Activated CD4-positive, alpha-beta T cell treated with anti-CD3 and anti-CD28 coated beads for 1 hour (primary cell): Measurements from ENCODE around the gene HOXD3.

Experiments used
- DNase-seq: peaks from one replicate; pipeline ENCODE4 v3.0.0-alpha.2; 2020

HOXD3 gene

GRCh38 chr2:176156807-176157498 is at the start of gene HOXD3:
TSS of gene HOXD3 (plus strand) at chr2:176157307. CDS start at chr2:176169115, 11,808 bp downstream.
- no peak for DNase-seq

DNA sequence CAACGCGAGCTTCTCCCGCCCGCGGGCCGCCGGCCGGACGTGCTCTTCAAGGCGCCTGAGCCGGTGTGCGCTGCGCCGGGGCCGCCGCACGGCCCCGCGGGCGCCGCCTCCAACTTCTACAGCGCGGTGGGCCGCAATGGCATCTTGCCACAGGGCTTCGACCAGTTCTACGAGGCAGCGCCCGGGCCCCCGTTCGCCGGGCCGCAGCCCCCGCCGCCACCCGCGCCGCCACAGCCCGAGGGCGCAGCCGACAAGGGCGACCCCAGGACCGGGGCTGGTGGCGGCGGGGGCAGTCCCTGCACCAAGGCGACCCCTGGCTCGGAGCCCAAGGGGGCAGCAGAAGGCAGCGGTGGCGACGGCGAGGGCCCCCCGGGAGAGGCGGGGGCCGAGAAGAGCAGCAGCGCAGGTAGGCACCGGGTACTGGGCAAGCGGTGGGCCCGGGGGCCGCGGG is 49.4 kb upstream of the HOXD3 start:
- DNase-seq, result no peak

GRCh38 chr2:176109192-176109901 is 47.8 kb upstream of the HOXD3 start:
- DNase-seq, result no peak

GRCh38 chr2:176109946-176110345 is 47.2 kb upstream of the HOXD3 start:
- DNase-seq, result no peak

DNA sequence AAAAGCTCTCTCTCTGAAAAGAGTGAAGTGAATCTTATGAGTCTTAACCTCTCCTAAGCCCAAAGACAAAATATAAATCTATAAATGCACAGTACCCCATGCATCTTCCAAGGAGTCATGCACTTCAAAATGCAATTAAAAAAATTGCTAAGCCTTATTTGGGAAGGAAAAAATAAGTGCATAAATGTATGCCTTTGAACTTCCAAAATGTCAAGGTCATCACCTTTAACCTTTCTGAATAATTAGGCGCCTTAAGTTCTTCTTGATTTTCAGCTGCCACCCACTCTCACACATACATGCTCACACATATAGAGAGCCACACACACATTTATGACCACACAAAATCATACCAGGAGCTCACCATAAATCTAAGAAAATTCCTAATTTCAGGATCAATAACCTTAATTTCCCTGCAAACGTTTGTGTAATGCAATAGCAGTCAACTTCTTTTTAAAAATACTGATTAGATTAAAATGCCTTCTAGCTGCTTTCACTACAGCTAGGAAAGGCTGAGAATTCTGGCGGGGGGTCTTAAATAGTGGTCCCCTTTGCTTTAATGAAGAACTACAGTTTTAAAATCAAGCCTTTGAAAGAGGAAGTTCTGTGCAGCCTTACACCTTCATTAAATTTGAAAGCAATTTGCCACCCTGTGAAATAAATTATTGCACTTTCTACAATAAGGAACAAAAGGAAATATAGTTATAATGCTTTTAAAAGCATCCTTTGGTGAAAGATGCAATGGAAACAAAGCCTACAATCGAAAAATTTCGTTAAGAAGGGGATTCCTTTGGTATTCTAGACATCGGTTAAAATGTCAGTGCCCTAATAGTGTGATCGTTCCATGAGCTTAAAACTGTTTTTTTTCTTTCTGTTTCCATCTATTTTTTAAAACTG is 46.4 kb upstream of the HOXD3 start:
- DNase-seq, result no peak

DNA sequence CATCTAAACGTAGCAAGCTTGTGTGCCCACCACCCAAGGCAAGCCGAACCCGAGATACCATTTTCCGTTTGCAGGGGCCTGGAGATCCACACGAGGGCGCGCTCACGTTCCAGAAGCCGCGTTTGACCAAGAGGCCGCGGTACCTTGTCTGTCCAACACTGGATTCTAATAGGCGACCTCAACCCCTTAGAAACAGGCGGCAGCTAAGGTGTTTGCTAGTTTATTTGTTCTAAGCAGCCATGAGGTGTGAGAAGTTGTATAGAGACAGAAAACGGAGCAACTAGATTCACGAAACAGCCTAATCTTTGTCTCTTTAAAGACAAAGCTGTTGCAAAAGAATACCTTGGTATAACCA is 45.8 kb upstream of the HOXD3 start:
- DNase-seq, result no peak

- DNase-seq, result no peak
Observed at GRCh38 chr2:176111846-176112374, 45.2 kb upstream of the HOXD3 start.

DNA sequence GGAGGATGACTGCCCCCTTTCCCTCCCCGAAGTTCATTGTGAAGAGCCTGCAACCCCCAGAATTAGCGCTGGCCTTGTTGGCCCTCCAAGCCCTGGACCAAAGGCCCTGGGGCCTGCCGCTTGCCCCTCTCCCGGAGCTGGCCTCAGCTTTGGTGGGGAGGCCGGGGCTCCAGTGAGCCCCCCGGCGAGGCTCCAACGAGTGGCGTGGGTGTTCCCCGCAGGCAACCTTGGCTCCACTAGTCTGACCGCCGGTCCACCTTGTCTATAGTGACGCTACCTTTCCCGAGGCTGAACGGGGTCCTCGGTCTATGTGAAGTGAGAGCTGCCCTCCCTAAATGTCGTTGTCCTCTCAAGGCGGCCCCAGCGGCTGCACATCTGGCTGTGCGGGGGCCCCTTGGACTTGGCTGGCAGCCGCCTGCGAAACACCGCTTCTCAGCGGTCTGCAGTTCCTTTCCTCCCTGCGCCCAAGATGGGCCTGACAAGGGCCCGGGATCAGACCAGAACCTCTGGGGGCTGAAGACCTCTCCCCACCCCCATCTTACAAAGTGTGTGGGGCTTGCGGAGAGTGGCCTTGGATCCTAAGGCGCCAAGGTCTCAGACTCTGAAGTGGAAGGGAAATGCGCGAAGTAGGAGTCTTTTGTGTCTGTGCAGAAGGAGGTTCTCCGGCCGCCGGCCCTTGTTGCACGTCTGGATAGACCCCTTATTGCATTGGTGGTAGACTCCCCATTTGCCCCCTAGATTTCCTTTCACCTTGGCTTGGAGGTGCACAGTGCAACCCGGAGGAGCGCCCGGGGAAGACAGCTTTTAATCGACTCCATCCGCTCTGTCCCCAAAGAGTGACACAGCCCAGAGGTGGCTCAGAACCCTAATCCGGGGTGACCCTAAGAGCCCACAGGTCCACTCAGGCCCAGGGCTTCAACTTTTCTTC is 44.5 kb upstream of the HOXD3 start:
- no peak for DNase-seq

GRCh38 chr2:176114120-176114929 is 42.8 kb upstream of the HOXD3 start:
- no peak for DNase-seq

DNA sequence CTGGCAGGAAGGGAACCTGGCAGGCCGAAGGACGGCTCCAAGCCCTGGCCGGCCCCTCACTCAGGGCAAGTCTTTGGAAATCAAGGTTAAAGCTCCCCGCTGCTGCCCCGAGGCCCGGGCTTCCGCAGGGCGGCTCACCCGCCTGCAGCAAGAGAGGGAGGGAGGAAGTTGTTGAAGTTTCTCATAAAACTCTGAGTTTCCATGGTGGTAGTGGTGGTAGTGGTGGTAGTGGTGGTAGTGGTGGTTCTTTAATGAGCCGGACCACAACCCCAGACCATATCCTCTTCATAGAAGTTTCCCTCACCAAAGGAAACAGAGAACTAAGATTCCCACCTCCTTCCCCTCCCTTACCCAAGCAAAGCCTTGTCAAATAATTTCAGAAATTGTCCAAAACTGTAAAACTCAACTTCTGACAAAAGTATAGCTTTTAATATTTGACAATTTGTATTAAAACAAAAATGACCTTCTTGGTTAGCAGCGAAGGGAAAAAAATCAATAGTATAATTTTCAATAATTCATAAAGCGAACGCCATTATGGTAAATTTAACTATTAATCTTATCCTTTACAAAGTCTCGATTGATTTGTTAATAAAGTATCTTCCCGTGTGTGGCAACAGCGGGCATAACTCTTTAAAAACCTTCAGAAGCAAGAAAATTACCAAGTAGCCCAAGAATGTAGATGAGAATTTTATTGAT is 42.0 kb upstream of the HOXD3 start:
- DNase-seq, result no peak

GRCh38 chr2:176115883-176116813 is 41.0 kb upstream of the HOXD3 start, which contains the start of gene HOXD10:
TSS of gene HOXD10 (plus strand) at chr2:176116778. CDS start at chr2:176116834, 56 bp downstream.
- DNase-seq, result no peak

GRCh38 chr2:176117162-176117822 is 39.8 kb upstream of the HOXD3 start:
- no peak for DNase-seq

GRCh38 chr2:176117823-176118371 is 39.2 kb upstream of the HOXD3 start:
- DNase-seq, result no peak

DNA sequence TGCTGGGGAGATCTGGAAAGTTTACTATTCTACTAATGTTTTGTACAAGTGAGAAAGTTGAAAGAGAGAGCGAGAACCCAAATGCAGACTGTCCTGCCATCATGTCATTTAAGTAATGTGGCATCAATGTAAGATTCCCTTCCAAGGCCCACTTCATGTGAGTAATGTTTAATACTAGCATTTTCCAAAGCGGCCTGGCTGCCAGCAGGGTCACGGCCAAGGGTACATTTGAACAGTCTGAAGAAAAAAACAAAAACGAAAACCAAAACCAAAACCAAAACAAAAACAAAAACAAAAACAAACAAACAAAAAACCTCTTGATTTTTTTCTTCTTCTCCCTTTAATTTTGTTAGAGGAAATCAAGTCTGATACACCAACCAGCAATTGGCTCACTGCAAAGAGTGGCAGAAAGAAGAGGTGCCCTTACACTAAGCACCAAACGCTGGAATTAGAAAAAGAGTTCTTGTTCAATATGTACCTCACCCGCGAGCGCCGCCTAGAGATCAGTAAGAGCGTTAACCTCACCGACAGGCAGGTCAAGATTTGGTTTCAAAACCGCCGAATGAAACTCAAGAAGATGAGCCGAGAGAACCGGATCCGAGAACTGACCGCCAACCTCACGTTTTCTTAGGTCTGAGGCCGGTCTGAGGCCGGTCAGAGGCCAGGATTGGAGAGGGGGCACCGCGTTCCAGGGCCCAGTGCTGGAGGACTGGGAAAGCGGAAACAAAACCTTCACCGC is 38.3 kb upstream of the HOXD3 start:
- no peak for DNase-seq

GRCh38 chr2:176120364-176121189 is 36.5 kb upstream of the HOXD3 start:
- no peak for DNase-seq

DNA sequence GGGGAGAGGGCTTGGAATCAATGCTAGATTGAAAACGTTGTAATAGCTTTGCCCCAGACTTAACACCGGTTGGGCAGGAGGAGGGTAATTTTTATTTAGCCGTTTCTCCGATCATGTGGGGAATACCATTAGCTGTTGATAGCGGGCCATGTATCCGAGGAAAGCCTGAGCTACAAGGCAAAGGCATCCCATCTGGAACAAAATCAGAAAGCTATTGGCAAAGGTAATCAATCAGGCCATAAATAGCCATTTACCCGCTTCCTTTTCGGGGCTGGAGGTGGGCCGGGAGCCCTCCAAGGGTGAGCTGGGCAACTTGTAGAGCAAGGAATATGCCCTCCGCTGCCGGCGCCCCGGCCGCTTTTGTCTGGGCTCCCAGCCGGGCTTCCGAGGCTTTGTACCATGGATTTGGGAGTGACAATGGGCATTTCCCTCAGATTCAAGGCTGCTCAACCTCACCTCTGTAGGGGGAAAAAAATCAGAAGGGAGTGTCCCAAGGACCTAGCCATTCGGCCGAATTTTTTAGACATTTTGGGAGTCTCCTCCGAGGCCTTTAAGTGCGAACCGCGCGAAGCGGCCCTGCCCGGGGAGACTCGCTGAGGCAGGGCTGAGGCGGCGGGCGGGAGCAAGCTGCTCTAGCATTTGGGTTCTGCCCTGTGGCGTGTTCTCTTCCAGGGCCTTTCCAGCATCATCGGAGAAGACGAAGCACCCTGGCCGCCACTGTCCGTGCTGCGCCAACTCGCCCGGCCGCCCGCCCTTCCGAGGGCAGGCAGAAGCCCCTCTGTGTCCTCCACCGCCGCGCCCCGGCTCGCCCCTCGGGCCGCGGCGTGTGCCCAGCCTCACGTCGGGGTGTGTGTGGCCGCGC is 35.7 kb upstream of the HOXD3 start:
- no peak for DNase-seq
